GM23248 (cell line): Measurements from ENCODE around the gene FAM162A.

Experiments
- EZH2 ChIP-seq: fragments of 200-600 bp; sonication (generic); IDR thresholded peaks from 2 replicates; pipeline ENCODE4 v1.6.1; 2018; ENCODE audit warnings: antibody characterized with exemption, mild to moderate bottlenecking; ENCODE audit not compliant: insufficient read depth, poor library complexity, severe bottlenecking
- EZH2phosphoT487 ChIP-seq: fragments of 200-600 bp; sonication (generic); IDR thresholded peaks from 2 replicates; pipeline ENCODE4 v1.6.1; 2018; ENCODE audit warnings: antibody characterized with exemption, moderate library complexity, mild to moderate bottlenecking, low read depth; ENCODE audit not compliant: insufficient read depth

GRCh38 chr3:122421101-122421500 lies 37.1 kb downstream of the FAM162A start:
- TF ChIP-seq EZH2phosphoT487, result no peak
- no peak for TF ChIP-seq EZH2
